ENCODE measurements around the gene ZCWPW1. TPM values are rescaled to one million over a fixed set of nuclear protein-coding genes. Genes with fewer than 3 reads are reported as not detected.
A peak's percentile ranks its signal among the peaks of the same experiment; 100 is the strongest.

ZCWPW1 gene
- total and polyA plus RNA-seq, 2 donors (not counting 1 experiment from before 2014, with no cell fraction given): 1.1 to 2.8 TPM

DNA sequence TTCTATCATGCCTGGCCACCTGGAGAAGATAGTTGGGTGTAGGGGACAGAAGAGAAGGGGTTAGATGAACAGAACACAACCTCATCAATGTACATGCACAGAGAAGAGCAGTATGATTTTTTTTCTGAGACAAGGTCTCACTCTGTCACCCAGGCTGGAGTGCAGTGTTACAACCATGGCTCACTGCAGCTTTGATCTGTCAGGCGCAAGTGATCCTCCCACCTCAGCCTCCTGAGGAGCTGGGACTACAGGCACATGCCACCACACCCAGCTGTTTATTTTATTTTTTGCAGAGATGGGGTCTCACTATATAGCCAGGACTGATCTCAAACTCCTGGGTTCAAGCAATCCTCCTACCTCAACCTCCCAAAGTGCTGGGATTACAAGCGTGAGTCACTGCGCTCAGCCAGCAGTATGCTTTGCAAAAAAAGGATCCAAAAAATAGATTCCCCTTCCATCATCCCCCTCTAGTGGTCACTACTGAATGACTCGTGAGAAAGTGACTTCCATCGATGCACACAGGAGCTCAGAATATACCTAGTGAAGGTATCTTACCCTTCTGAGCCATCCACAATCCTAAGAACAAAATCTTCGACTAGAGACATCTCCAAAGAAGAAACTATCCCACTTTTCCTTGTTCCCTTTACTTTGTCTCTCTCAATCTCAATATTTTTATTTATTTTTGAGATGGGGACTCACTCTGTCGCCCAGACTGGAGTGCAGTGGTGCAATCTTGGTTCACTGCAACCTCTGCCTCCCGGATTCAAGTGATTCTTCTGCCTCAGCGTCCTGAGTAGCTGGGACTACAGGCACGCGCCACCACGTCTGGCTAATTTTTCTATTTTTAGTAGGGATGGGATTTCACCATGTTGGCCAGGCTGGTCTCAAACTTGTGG lies 21.0 kb downstream of the ZCWPW1 start:
- H2AFZ ChIP-seq (ENCODE audit: low read length): no peak overlapping the region
- no peak overlapping the region for H3K27ac ChIP-seq (ENCODE audit: insufficient read depth, low read length)
- no peaks in the 10 kb centered on the region for H4K20me1 ChIP-seq (ENCODE audit: control insufficient read depth, extremely low read depth, insufficient read depth, low read length)
- H3K36me3 ChIP-seq (ENCODE audit: control insufficient read depth, insufficient read depth, low read length): no peaks in the 10 kb centered on the region
- peaks cover 11% of the 10 kb centered on the region for H3K27me3 ChIP-seq (ENCODE audit: control insufficient read depth, insufficient read depth, low read length)
- H3K79me2 ChIP-seq (ENCODE audit: control insufficient read depth, insufficient read depth, low read length): no peaks in the 10 kb centered on the region
- H3K9ac ChIP-seq (ENCODE audit: insufficient read depth, low read length): no peak overlapping the region
- no peak for TF ChIP-seq EZH2 (IDR thresholded peaks at IDR 0.05; ENCODE audit: low read length, missing control alignments)
- TF ChIP-seq, protein P1, sequence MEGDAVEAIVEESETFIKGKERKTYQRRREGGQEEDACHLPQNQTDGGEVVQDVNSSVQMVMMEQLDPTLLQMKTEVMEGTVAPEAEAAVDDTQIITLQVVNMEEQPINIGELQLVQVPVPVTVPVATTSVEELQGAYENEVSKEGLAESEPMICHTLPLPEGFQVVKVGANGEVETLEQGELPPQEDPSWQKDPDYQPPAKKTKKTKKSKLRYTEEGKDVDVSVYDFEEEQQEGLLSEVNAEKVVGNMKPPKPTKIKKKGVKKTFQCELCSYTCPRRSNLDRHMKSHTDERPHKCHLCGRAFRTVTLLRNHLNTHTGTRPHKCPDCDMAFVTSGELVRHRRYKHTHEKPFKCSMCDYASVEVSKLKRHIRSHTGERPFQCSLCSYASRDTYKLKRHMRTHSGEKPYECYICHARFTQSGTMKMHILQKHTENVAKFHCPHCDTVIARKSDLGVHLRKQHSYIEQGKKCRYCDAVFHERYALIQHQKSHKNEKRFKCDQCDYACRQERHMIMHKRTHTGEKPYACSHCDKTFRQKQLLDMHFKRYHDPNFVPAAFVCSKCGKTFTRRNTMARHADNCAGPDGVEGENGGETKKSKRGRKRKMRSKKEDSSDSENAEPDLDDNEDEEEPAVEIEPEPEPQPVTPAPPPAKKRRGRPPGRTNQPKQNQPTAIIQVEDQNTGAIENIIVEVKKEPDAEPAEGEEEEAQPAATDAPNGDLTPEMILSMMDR (conservative IDR thresholded peaks at IDR 0.05 in 1 of 2, IDR thresholded peaks at IDR 0.05 in 1 of 2; ENCODE audit: low read depth in 1 of 2, low read length in 2 of 2): peak; percentile 73 to 83
- no peak overlapping the region for H3K4me3 ChIP-seq (replicated peaks in 1 of 4; ENCODE audit: control extremely low read depth in 1 of 4, insufficient read depth in 1 of 4, low read depth in 3 of 4, low read length in 4 of 4)
- H3K4me2 ChIP-seq (ENCODE audit: extremely low read depth, insufficient read depth, low read length): no peak overlapping the region
- peak; percentile 73 to 81 for DNase-seq (ENCODE audit: low read depth in 2 of 2)
- H3K4me1 ChIP-seq (ENCODE audit: control insufficient read depth, extremely low read depth, insufficient read depth, low read length): no peaks in the 10 kb centered on the region
- no peaks in the 10 kb centered on the region for H3K9me3 ChIP-seq (ENCODE audit: control insufficient read depth, insufficient read depth, low read depth, low read length)

DNA sequence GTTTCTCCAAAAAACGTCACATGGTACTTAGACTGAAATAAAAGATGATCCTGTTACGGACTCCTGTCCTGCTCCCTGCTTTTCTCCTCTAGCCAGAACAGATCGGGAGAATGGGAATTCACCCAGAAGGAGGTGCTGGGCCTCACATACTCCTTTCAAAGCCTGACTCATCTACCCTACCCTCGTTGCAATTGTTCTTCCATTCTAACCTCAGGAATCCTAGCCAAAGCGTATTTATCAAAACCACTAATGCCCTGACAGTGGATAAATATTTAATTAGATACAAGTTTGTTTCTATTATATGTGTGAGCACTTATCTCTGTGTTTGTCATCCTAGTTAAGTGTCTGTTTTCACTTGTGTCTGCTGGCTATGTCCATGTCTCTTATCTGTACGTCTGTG lies 21.7 kb downstream of the ZCWPW1 start:
- DNase-seq (ENCODE audit: low read depth in 2 of 2): peak; percentile 22 to 83

DNA sequence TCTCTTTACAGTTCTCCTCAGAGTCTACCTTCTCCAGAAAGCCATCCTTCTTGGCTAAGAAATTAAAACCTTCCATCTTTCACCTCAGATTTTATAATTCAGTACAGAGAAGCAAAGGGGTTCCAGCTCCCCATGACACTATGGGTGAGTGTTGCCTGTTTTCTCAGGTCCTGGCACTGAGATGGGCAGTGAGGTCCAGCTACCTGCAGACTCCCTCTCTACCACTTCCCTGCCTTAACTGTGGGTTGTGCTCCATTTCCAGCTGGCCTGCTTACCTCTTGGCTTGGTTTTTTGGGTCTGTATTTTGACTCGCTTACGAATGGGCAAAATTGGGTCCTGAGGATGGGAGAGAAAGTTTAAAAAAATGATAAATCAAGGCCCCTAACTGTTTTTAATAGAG lies 26.3 kb downstream of the ZCWPW1 start:
- no peak for DNase-seq (ENCODE audit: low read depth in 2 of 2)
- Histone ChIP-seq H3K9me3 (ENCODE audit: control insufficient read depth, insufficient read depth, low read depth, low read length) (no peaks in the 10 kb centered on the region), H3K4me3 (replicated peaks in 1 of 4; ENCODE audit: control extremely low read depth in 1 of 4, insufficient read depth in 1 of 4, low read depth in 3 of 4, low read length in 4 of 4) (no peak overlapping the region), H3K9ac (ENCODE audit: insufficient read depth, low read length) (no peak overlapping the region), H3K79me2 (ENCODE audit: control insufficient read depth, insufficient read depth, low read length) (no peaks in the 10 kb centered on the region), H3K4me2 (ENCODE audit: extremely low read depth, insufficient read depth, low read length) (no peak overlapping the region), H3K27me3 (ENCODE audit: control insufficient read depth, insufficient read depth, low read length) (peaks cover 2% of the 10 kb centered on the region), H3K4me1 (ENCODE audit: control insufficient read depth, extremely low read depth, insufficient read depth, low read length) (no peaks in the 10 kb centered on the region), H3K36me3 (ENCODE audit: control insufficient read depth, insufficient read depth, low read length) (no peaks in the 10 kb centered on the region), H3K27ac (ENCODE audit: insufficient read depth, low read length) (no peak overlapping the region), H4K20me1 (ENCODE audit: control insufficient read depth, extremely low read depth, insufficient read depth, low read length) (no peaks in the 10 kb centered on the region), H2AFZ (ENCODE audit: low read length) (no peak overlapping the region)
- no peak for TF ChIP-seq EZH2 (IDR thresholded peaks at IDR 0.05; ENCODE audit: low read length, missing control alignments)
- TF ChIP-seq, protein P1 (conservative IDR thresholded peaks at IDR 0.05 in 1 of 2, IDR thresholded peaks at IDR 0.05 in 1 of 2; ENCODE audit: low read depth in 1 of 2, low read length in 2 of 2): no peak

More for the DNA sequence above, 21.7 kb downstream of the ZCWPW1 start:
- peaks cover 11% of the 10 kb centered on the region for H3K27me3 ChIP-seq (ENCODE audit: control insufficient read depth, insufficient read depth, low read length)
- no peaks in the 10 kb centered on the region for H3K9me3 ChIP-seq (ENCODE audit: control insufficient read depth, insufficient read depth, low read depth, low read length)
- H3K4me2 ChIP-seq (ENCODE audit: extremely low read depth, insufficient read depth, low read length): no peak overlapping the region
- no peak overlapping the region for H3K9ac ChIP-seq (ENCODE audit: insufficient read depth, low read length)
- no peak overlapping the region for H3K4me3 ChIP-seq (replicated peaks in 1 of 4; ENCODE audit: control extremely low read depth in 1 of 4, insufficient read depth in 1 of 4, low read depth in 3 of 4, low read length in 4 of 4)
- H2AFZ ChIP-seq (ENCODE audit: low read length): no peak overlapping the region
- no peak overlapping the region for H3K27ac ChIP-seq (ENCODE audit: insufficient read depth, low read length)
- no peaks in the 10 kb centered on the region for H3K4me1 ChIP-seq (ENCODE audit: control insufficient read depth, extremely low read depth, insufficient read depth, low read length)
- no peak for TF ChIP-seq EZH2 (IDR thresholded peaks at IDR 0.05; ENCODE audit: low read length, missing control alignments)
- TF ChIP-seq, protein P1 (conservative IDR thresholded peaks at IDR 0.05 in 1 of 2, IDR thresholded peaks at IDR 0.05 in 1 of 2; ENCODE audit: low read depth in 1 of 2, low read length in 2 of 2): no peak
- no peaks in the 10 kb centered on the region for H4K20me1 ChIP-seq (ENCODE audit: control insufficient read depth, extremely low read depth, insufficient read depth, low read length)
- no peaks in the 10 kb centered on the region for H3K79me2 ChIP-seq (ENCODE audit: control insufficient read depth, insufficient read depth, low read length)
- H3K36me3 ChIP-seq (ENCODE audit: control insufficient read depth, insufficient read depth, low read length): no peaks in the 10 kb centered on the region
